GM21528 (cell line): Measurements from ENCODE around the gene WNT7B.

Source experiments
- ATAC-seq: cut with Tn5 transposase; IDR thresholded peaks from one replicate; pipeline ENCODE4 v1.9.1; 2021; ENCODE audit warnings: mild to moderate bottlenecking, moderate library complexity; ENCODE audit not compliant: unreplicated experiment, low FRiP score

WNT7B gene

DNA sequence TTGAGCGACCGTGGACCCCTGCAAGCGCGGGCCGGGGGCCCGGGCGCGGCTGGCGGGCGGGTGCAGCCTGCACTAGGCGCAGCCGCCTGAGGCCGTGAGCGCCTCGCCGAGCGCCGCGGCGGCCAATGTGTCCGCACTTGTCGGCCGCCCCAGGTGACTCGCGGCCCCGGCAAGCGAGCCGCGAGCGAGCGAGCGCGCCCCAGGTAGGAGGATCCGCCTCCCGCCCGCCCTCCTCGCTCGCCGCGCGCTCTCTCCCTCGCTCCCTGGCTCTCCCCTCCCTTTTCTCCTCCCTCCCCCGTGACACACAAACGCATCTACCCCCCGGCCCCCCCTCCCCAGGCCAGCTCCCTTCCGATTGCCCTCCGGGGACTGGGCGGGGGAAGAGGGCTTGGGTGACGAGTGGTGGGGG, at the start of gene WNT7B:
Gene WNT7B, minus strand, starts transcription at position 160 of the 409 bp plus-strand sequence. CDS start 408 bp downstream, outside the sequence.
- ATAC-seq = no peak

GRCh38 chr22:46025973-46026898, 49.3 kb upstream of the WNT7B start:
- ATAC-seq = no peak

GRCh38 chr22:46025225-46025972, 48.4 kb upstream of the WNT7B start:
- no peak for ATAC-seq

- no peak for ATAC-seq
Observed at GRCh38 chr22:46024136-46024840, 47.3 kb upstream of the WNT7B start.

DNA sequence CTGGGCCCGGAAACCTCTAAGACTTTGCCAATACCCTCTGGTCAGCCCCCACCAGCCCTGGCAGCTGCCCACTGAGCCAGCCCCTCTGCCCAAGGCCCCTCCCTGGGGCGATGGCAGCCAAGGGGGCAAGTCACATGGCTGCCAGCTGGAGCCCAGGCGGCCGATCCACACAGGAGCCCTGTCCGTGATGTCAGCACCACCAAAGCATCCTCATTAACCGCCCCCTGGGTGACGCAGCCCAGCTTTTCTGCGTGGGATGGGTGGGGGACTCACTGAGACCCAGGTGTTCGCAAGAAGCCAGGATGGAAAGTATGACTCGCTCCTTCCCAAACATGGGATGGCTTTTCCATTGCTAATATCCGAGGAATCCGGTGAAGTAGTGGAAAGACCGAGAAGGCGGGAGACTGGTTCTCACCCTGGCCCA, 46.6 kb upstream of the WNT7B start:
- ATAC-seq = no peak

GRCh38 chr22:46022881-46023512, 46.0 kb upstream of the WNT7B start:
- ATAC-seq = no peak

GRCh38 chr22:46021577-46021976, 44.6 kb upstream of the WNT7B start:
- ATAC-seq = no peak

DNA sequence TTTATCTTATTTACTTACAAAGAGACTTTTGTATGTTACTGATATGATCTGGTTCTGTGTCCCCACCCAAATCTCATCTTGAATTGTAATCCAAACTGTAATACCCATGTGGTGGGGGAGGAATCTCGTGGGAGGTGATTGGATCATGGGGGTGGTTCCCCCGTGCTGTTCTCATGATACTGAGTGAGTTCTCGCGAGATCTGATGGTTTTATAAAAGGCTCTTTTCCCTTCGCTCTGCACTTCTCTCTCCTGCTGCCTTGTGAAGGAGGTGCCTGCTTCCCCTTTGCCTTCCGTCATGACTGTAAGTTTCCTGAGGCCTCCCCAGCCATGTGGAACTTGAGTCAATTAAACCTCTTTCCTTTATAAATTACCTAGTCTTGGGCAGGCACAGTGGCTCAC, 42.4 kb upstream of the WNT7B start:
- ATAC-seq = no peak

DNA sequence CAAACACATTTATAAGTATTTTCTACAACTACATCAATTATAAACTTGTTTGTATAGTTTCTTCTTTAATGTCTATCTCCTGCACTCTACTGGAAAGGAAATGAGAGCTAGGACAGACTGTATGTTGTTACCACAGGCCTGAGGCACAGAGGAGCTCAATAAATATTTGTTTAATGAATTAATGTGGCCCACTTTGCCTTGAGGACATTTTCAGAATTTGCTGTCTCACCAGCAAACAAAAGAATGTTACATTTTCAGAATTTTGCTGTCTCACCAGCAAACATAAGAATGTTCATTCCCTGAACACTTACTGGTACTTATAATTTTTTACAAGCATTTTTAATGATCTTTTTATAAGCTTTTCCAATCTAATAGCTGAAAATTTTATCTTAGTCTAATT, 41.9 kb upstream of the WNT7B start:
- ATAC-seq = no peak

DNA sequence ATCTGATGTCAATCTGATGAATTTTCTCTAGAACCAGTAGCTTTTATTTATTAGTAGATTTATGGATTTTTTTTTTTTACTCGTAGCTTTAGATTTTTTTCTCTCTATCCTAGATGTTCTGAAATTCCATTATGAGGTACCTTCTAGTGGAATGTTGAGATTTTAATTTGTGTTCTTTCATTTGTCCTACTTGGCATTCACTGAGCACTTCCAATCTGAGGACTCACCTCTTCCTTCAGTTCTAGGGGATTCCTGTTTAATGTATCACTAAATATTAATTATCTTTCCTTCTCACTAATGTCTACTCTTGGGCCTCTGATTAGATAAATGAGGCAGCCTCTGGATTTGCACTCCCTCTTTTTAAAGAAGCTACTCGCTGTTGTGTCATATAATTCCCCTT, 40.2 kb upstream of the WNT7B start:
- ATAC-seq = no peak

DNA sequence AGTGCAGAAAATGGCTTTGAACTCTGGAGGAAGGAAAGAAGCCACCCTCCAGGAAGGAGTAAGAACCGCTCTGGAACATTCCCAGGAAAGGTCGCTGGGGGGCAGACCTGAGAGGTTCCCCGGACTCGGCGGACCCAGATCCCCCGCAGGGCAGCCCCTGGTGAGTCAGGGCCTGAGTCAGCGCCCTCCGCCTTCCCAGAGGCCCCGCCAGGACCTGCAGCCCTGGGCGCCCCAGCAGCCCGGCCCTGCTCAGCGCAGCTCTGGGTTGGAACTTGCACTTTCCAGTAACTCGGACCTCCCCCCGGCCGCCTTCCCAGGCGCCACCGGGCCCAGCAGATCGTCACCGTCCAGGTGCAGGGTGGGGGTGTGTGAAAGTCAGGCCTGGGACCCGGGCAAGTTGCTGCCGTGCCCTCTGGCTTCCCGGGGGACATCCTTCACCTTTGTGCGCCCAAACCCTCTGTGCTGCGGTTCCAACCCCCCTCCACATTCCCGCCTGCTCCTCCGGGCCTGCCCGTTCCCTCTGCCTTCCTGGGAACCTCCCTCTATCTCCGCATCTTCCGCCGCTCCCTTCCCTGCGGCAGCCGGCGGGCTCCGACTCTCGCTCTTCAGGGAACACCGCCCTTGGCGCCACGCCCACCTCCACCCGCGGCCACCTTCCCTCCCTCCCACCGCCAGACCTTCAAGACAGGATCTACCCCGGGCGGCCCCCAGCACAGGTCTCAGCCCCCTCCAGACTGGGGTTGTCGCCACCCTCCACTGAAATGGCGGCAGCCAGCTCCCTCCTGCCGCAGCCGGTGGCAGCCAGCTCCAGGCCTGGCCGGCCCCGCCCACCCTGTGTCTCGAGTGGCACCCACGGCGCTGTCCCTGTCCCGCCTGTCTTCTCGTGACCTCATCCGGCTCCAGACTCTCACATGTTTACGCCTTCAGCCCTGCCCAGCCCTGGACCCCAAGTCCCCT, 36.8 kb upstream of the WNT7B start:
- peak; percentile 60 for ATAC-seq

- no peak for ATAC-seq
Observed at GRCh38 chr22:46012881-46013281, 35.9 kb upstream of the WNT7B start.

- ATAC-seq = no peak
Observed at GRCh38 chr22:46012182-46012880, 35.4 kb upstream of the WNT7B start.

DNA sequence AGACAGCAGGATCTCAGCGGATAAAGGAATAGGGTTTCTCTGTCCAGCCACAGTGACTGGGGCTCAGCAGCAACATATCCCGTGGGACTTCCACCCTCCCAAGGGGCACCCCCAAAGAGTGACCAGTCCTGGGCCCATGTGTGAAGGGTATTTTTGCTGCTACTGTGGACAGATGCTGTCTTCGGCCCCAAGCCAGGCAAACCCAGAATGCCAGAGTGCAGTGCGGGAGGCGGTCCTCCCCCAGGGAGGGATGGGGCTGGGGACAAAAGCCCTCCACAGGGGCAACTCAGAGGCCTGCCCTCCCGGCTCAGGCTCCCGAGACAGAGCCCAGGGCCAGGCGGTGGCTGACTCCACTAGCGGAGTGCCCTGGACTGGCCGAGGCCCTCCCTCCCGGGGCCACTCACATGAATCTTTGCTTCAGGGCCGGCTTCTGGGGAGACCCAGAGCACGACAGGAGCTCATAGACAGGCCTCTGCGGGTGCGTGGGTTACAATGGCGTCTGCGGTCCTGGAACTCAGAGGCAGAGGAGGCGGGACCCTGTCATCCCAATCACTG, 34.7 kb upstream of the WNT7B start:
- ATAC-seq = no peak

GRCh38 chr22:46010951-46011626, 34.1 kb upstream of the WNT7B start:
- ATAC-seq = no peak

- ATAC-seq = no peak
Observed at GRCh38 chr22:46010207-46010867, 33.4 kb upstream of the WNT7B start.

DNA sequence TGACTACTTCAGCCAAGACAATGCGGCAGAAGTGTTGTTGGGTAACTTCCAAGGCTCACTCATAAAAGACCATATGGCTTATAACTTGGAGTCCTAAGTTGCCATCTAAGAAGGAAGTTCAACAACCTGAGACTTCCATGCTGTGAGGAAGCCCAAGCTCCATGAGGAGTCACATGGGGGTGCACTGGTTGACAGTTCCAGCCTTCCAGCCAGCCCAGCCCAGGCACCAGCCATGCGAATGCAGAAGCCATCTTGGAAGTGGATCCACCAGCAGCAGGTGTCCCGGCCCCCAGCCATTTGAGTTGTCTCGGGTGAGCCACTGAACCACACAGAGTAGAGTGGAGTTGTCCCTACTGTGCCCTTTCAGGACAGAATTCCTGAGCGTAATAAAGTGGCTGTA, 32.8 kb upstream of the WNT7B start:
- ATAC-seq = no peak
